Measurements from ENCODE around the gene MTFR1L.

The MTFR1L gene

DNA sequence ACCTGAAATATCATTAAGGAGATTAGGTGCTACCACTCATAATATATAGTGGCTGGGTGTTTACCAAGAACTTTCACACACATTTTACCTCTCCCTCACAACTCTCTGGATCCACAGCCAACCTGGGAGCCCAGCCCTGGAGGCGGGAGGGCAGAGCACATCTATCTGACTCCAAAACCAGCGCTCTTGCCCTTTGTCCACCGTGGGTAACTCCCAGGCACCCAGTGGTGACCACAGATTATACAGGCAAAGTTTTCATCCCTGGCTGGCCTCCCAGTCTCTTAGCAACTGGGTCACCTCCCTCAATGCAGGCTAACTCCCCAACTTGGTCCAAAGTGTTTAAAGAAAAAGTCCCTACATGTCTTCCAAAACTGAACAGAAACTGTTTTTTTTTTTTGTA is 53.4 kb downstream of the MTFR1L start:
- Histone ChIP-seq H3K27me3 (ENCODE audit: control insufficient read depth, insufficient read depth, low read length) (peaks cover 26% of the 10 kb centered on the region), H3K36me3 (ENCODE audit: control insufficient read depth, low read depth, low read length) (no peaks in the 10 kb centered on the region), H3K9me3 (ENCODE audit: control insufficient read depth, low read depth, low read length) (no peaks in the 10 kb centered on the region), H3K4me3 (ENCODE audit: low read length) (no peak overlapping the region), H3K4me1 (ENCODE audit: control insufficient read depth, low read depth, low read length) (peaks cover 16% of the 10 kb centered on the region), H3K9ac (ENCODE audit: low read length) (no peak overlapping the region), H3K27ac (ENCODE audit: low read length) (no peak overlapping the region)

- Histone ChIP-seq H3K4me3 (ENCODE audit: low read length) (peak overlapping the region; percentile 50), H3K36me3 (ENCODE audit: control insufficient read depth, low read depth, low read length) (no peaks in the 10 kb centered on the region), H3K9me3 (ENCODE audit: control insufficient read depth, low read depth, low read length) (no peaks in the 10 kb centered on the region), H3K27me3 (ENCODE audit: control insufficient read depth, insufficient read depth, low read length) (peaks cover 26% of the 10 kb centered on the region), H3K4me1 (ENCODE audit: control insufficient read depth, low read depth, low read length) (peaks cover 16% of the 10 kb centered on the region), H3K27ac (ENCODE audit: low read length) (no peak overlapping the region), H3K9ac (ENCODE audit: low read length) (no peak overlapping the region)
Measured at GRCh38 chr1:25874209-25874608, 54.5 kb downstream of the MTFR1L start.

GRCh38 chr1:25874635-25875153 is 54.9 kb downstream of the MTFR1L start:
- Histone ChIP-seq H3K27me3 (ENCODE audit: control insufficient read depth, insufficient read depth, low read length) (peaks cover 26% of the 10 kb centered on the region), H3K27ac (ENCODE audit: low read length) (no peak overlapping the region), H3K4me1 (ENCODE audit: control insufficient read depth, low read depth, low read length) (peaks cover 16% of the 10 kb centered on the region), H3K9ac (ENCODE audit: low read length) (peak overlapping the region; percentile 12), H3K9me3 (ENCODE audit: control insufficient read depth, low read depth, low read length) (no peaks in the 10 kb centered on the region), H3K4me3 (ENCODE audit: low read length) (peak overlapping the region; percentile 50), H3K36me3 (ENCODE audit: control insufficient read depth, low read depth, low read length) (no peaks in the 10 kb centered on the region)

GRCh38 chr1:25875154-25875855 is 55.6 kb downstream of the MTFR1L start, which contains the start of gene PAQR7:
Gene PAQR7 (minus strand): TSS chr1:25875708. CDS start chr1:25863839, 11,869 bp downstream.
- Histone ChIP-seq H3K36me3 (ENCODE audit: control insufficient read depth, low read depth, low read length) (no peaks in the 10 kb centered on the region), H3K27me3 (ENCODE audit: control insufficient read depth, insufficient read depth, low read length) (peaks cover 26% of the 10 kb centered on the region), H3K9ac (ENCODE audit: low read length) (peak within 1 kb of the TSS; percentile 36), H3K4me1 (ENCODE audit: control insufficient read depth, low read depth, low read length) (peaks cover 16% of the 10 kb centered on the region), H3K27ac (ENCODE audit: low read length) (no peak within 1 kb of the TSS), H3K9me3 (ENCODE audit: control insufficient read depth, low read depth, low read length) (no peaks in the 10 kb centered on the region), H3K4me3 (ENCODE audit: low read length) (peak within 1 kb of the TSS; percentile 50)

- Histone ChIP-seq H3K36me3 (ENCODE audit: control insufficient read depth, low read depth, low read length) (no peaks in the 10 kb centered on the region), H3K4me1 (ENCODE audit: control insufficient read depth, low read depth, low read length) (peaks cover 14% of the 10 kb centered on the region), H3K9ac (ENCODE audit: low read length) (peak overlapping the region; percentile 36), H3K27ac (ENCODE audit: low read length) (no peak overlapping the region), H3K9me3 (ENCODE audit: control insufficient read depth, low read depth, low read length) (no peaks in the 10 kb centered on the region), H3K27me3 (ENCODE audit: control insufficient read depth, insufficient read depth, low read length) (peaks cover 26% of the 10 kb centered on the region), H3K4me3 (ENCODE audit: low read length) (peak overlapping the region; percentile 50)
Measured at GRCh38 chr1:25875856-25876692, 56.3 kb downstream of the MTFR1L start.

- no peak overlapping the region for H3K4me3 ChIP-seq (ENCODE audit: low read length)
- no peak overlapping the region for H3K27ac ChIP-seq (ENCODE audit: low read length)
Measured at GRCh38 chr1:25876693-25877077, 56.9 kb downstream of the MTFR1L start.

GRCh38 chr1:25877155-25877554 is 57.4 kb downstream of the MTFR1L start:
- no peak overlapping the region for H3K27ac ChIP-seq (ENCODE audit: low read length)

More at GRCh38 chr1:25876693-25877077, 56.9 kb downstream of the MTFR1L start:
- Histone ChIP-seq H3K4me1 (ENCODE audit: control insufficient read depth, low read depth, low read length) (peaks cover 12% of the 10 kb centered on the region), H3K9me3 (ENCODE audit: control insufficient read depth, low read depth, low read length) (no peaks in the 10 kb centered on the region), H3K9ac (ENCODE audit: low read length) (no peak overlapping the region), H3K36me3 (ENCODE audit: control insufficient read depth, low read depth, low read length) (no peaks in the 10 kb centered on the region), H3K27me3 (ENCODE audit: control insufficient read depth, insufficient read depth, low read length) (peaks cover 26% of the 10 kb centered on the region)

DNA sequence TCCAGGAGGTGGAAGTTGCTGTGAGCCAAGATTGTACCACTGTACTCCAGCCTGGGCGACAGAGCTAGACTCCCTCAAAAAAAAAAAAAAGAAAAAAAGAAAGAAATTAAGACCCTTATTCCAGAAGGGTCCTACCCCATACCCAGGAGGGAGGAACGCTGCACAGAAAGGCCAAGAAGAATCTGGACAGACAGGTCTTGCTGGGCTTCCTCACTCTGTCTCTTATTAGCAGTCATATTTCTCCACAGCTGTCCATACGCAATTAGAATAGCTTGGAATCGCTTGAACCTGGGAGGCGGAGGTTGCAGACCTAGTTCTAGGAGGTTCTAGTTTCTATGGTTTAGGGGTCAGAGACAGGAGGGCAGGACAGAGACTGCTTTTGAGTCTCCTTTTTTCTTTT is 58.9 kb downstream of the MTFR1L start:
- H3K9ac ChIP-seq (ENCODE audit: low read length) = no peak overlapping the region
- H3K4me1 ChIP-seq (ENCODE audit: control insufficient read depth, low read depth, low read length) = peaks cover 12% of the 10 kb centered on the region
- H3K27ac ChIP-seq (ENCODE audit: low read length) = no peak overlapping the region
- no peaks in the 10 kb centered on the region for H3K36me3 ChIP-seq (ENCODE audit: control insufficient read depth, low read depth, low read length)
- H3K9me3 ChIP-seq (ENCODE audit: control insufficient read depth, low read depth, low read length) = no peaks in the 10 kb centered on the region
- H3K27me3 ChIP-seq (ENCODE audit: control insufficient read depth, insufficient read depth, low read length) = peaks cover 26% of the 10 kb centered on the region
- no peak overlapping the region for H3K4me3 ChIP-seq (ENCODE audit: low read length)

More at GRCh38 chr1:25877155-25877554, 57.4 kb downstream of the MTFR1L start:
- Histone ChIP-seq H3K9ac (ENCODE audit: low read length) (no peak overlapping the region), H3K4me3 (ENCODE audit: low read length) (no peak overlapping the region), H3K36me3 (ENCODE audit: control insufficient read depth, low read depth, low read length) (no peaks in the 10 kb centered on the region), H3K27me3 (ENCODE audit: control insufficient read depth, insufficient read depth, low read length) (peaks cover 26% of the 10 kb centered on the region), H3K9me3 (ENCODE audit: control insufficient read depth, low read depth, low read length) (no peaks in the 10 kb centered on the region), H3K4me1 (ENCODE audit: control insufficient read depth, low read depth, low read length) (peaks cover 12% of the 10 kb centered on the region)

DNA sequence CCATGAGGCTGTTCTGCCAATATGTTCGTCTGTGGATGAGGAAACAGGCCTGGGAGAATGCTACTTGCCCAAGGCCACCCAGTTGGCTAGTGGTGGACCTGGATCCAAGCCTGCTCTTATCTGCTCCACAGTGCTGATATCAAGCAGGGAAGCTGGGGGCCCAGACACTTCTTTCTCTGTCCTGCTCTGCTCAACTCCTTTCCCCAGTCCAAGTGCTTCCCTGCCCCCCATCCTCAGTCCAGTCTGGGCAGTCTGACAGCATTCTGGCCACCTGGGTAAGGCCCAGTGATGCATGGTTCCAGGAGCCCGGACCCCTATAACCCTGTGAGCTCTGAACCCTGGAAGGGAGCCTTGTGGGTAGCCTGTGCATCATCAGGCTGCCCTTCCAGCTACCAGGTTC is 59.9 kb downstream of the MTFR1L start:
- Histone ChIP-seq H3K4me1 (ENCODE audit: control insufficient read depth, low read depth, low read length) (peaks cover 11% of the 10 kb centered on the region), H3K27me3 (ENCODE audit: control insufficient read depth, insufficient read depth, low read length) (peaks cover 19% of the 10 kb centered on the region), H3K27ac (ENCODE audit: low read length) (no peak overlapping the region), H3K36me3 (ENCODE audit: control insufficient read depth, low read depth, low read length) (no peaks in the 10 kb centered on the region), H3K9ac (ENCODE audit: low read length) (no peak overlapping the region), H3K4me3 (ENCODE audit: low read length) (no peak overlapping the region), H3K9me3 (ENCODE audit: control insufficient read depth, low read depth, low read length) (no peaks in the 10 kb centered on the region)

DNA sequence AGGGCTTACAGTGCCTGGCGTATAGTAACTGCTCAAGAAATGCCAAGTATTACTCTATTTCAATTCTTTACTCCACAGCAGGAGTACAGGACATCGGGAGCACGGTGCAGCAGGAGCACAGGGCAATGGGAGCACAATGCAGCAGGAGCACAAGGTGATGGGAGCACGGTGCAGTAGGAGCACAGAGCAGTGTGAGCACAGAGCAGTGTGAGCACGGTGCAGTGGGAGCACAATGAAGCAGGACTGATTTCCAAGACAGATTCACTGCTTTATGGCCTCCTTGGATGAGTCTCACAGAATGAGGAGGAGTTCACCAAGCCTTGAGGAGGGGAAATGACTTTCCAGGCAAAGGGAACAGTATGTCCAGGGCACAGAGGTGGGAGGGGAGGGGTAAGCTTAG is 60.8 kb downstream of the MTFR1L start:
- peaks cover 17% of the 10 kb centered on the region for H3K27me3 ChIP-seq (ENCODE audit: control insufficient read depth, insufficient read depth, low read length)
- H3K4me1 ChIP-seq (ENCODE audit: control insufficient read depth, low read depth, low read length) = peaks cover 8% of the 10 kb centered on the region
- H3K9me3 ChIP-seq (ENCODE audit: control insufficient read depth, low read depth, low read length) = no peaks in the 10 kb centered on the region
- H3K4me3 ChIP-seq (ENCODE audit: low read length) = no peak overlapping the region
- H3K27ac ChIP-seq (ENCODE audit: low read length) = no peak overlapping the region
- H3K9ac ChIP-seq (ENCODE audit: low read length) = no peak overlapping the region
- H3K36me3 ChIP-seq (ENCODE audit: control insufficient read depth, low read depth, low read length) = no peaks in the 10 kb centered on the region

- Histone ChIP-seq H3K4me3 (ENCODE audit: low read length) (no peak overlapping the region), H3K9ac (ENCODE audit: low read length) (no peak overlapping the region), H3K27me3 (ENCODE audit: control insufficient read depth, insufficient read depth, low read length) (peaks cover 13% of the 10 kb centered on the region), H3K4me1 (ENCODE audit: control insufficient read depth, low read depth, low read length) (peaks cover 4% of the 10 kb centered on the region), H3K9me3 (ENCODE audit: control insufficient read depth, low read depth, low read length) (no peaks in the 10 kb centered on the region), H3K27ac (ENCODE audit: low read length) (no peak overlapping the region), H3K36me3 (ENCODE audit: control insufficient read depth, low read depth, low read length) (no peaks in the 10 kb centered on the region)
Measured at GRCh38 chr1:25881266-25881665, 61.5 kb downstream of the MTFR1L start.
